Suprapubic skin (tissue), 4 donors: ENCODE data around the gene TMEM135. TPM values are rescaled to one million over a fixed set of nuclear protein-coding genes. Genes with fewer than 3 reads are reported as not detected.
A peak's percentile ranks its signal among the peaks of the same experiment; 100 is the strongest.

Experiments
- DNase-seq, 2 donors: peaks; one replicate each; pipeline ENCODE4 v3.0.0-alpha.2; 2019; ENCODE audit warnings: low spot score in 2 of 2
- H3K27ac ChIP-seq: fragments of 200-600 bp; sonication (generic); one replicate; pipeline ENCODE4 v1.5.1; 2019
- H3K27me3 ChIP-seq: fragments of 200-600 bp; sonication (generic); one replicate; pipeline ENCODE4 v1.5.1; 2019
- H3K36me3 ChIP-seq: fragments of 200-600 bp; sonication (generic); one replicate; pipeline ENCODE4 v1.5.1; 2019
- H3K4me1 ChIP-seq: fragments of 200-600 bp; sonication (generic); one replicate; pipeline ENCODE4 v1.5.1; 2019
- H3K4me3 ChIP-seq: fragments of 200-600 bp; sonication (generic); one replicate; pipeline ENCODE4 v1.5.1; 2019; ENCODE audit warnings: mild to moderate bottlenecking
- H3K9me3 ChIP-seq: fragments of 200-600 bp; sonication (generic); one replicate; pipeline ENCODE4 v1.5.1; 2019
- EP300 ChIP-seq: sonication (generic); formaldehyde crosslinking; IDR thresholded peaks from one replicate; pipeline ENCODE4 v1.6.1; 2017; ENCODE audit warnings: antibody characterized with exemption
- POLR2A ChIP-seq, 2 donors: fragments of 450-650 bp; IDR thresholded peaks; one replicate each; pipeline ENCODE4 v1.6.1; 2017; ENCODE audit warnings: antibody characterized with exemption in 2 of 2, mild to moderate bottlenecking in 2 of 2, moderate library complexity in 2 of 2
- POLR2AphosphoS5 ChIP-seq, 3 donors: sonication (generic); formaldehyde crosslinking; IDR thresholded peaks; one replicate each; pipeline ENCODE4 v1.6.1; 2017; ENCODE audit warnings: antibody characterized with exemption in 3 of 3
- WGBS: methylation state at CpG from one replicate; pipeline ENCODE4 v1.1.5; 2018; 5-methylcytosine and 5-hydroxymethylcytosine counted together
- total RNA-seq, 4 donors: library from RNA; depleted of rRNA; stranded (reverse); fragments of >200 nt; gene quantifications; one replicate each; pipeline ENCODE4 v1.1.0, GENCODE V29; 2016
- TF ChIP-seq, protein P1 (sequence below), 2 donors: fragments of 200-600 bp in 1 of 2; fragments of 450-650 bp in 1 of 2; sonication (generic) in 1 of 2; IDR thresholded peaks; one replicate each; pipeline ENCODE4 v1.5.1; 2016 to 2019; ENCODE audit warnings: antibody characterized with exemption in 2 of 2, mild to moderate bottlenecking in 1 of 2, moderate library complexity in 1 of 2

TMEM135 gene
- total RNA-seq, 4 donors from 2014 or later, result 5.8 to 22.3 (median 11.0) TPM

DNA sequence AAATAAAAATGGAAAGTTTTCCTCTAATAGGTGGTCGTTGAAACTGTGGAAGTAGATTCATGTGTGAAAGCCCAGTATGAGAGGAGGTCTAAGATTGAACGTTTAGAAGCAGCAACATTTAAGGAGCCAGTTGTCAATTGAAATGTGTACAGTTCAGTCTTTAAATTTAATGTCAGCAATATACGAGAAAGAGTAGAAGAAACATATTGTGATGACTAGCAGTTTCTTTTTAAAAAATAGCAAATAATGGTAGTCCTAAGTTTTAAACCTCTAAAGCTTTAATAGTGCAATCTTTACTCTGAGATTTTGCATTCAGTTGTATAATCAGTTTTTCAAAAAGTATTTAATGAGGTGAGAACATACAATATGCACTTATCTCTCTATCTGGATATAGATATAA lies 44.9 kb downstream of the TMEM135 start:
- no peak overlapping the region for H3K27ac ChIP-seq
- TF ChIP-seq EP300 (no peak), POLR2A (IDR thresholded peaks at IDR 0.05) (no peak), POLR2AphosphoS5 (IDR thresholded peaks at IDR 0.05) (no peak)
- TF ChIP-seq, protein P1, sequence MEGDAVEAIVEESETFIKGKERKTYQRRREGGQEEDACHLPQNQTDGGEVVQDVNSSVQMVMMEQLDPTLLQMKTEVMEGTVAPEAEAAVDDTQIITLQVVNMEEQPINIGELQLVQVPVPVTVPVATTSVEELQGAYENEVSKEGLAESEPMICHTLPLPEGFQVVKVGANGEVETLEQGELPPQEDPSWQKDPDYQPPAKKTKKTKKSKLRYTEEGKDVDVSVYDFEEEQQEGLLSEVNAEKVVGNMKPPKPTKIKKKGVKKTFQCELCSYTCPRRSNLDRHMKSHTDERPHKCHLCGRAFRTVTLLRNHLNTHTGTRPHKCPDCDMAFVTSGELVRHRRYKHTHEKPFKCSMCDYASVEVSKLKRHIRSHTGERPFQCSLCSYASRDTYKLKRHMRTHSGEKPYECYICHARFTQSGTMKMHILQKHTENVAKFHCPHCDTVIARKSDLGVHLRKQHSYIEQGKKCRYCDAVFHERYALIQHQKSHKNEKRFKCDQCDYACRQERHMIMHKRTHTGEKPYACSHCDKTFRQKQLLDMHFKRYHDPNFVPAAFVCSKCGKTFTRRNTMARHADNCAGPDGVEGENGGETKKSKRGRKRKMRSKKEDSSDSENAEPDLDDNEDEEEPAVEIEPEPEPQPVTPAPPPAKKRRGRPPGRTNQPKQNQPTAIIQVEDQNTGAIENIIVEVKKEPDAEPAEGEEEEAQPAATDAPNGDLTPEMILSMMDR (IDR thresholded peaks at IDR 0.05), result no peak
- no peaks in the 10 kb centered on the region for H3K36me3 ChIP-seq
- H3K27me3 ChIP-seq, result no peaks in the 10 kb centered on the region
- 72% methylated on average over 3 of the region's 3 CpGs for WGBS
- no peak overlapping the region for H3K4me3 ChIP-seq
- no peaks in the 10 kb centered on the region for H3K9me3 ChIP-seq
- no peaks in the 10 kb centered on the region for H3K4me1 ChIP-seq
- no peak for DNase-seq

DNA sequence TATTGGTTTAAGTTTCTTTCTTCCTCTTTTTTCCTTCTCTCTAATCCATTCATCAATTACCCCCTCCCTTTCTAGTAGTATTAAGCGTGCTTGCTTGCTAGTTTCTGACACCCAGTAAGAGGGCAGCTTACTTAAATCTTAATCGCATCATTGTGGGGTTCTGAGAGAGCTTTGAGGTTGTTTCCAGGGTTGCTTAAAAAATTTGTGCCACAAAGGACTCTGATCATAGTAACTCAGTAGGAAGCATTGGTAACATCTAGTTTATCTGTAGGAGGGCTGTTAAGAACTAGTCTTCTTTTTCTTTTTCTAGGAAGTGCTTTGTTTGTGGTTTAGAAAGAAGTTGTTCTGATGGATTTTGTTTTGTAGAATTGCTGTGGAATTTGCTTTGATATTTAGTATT lies 45.3 kb downstream of the TMEM135 start:
- no peak overlapping the region for H3K27ac ChIP-seq
- 82% methylated on average over 2 of the region's 2 CpGs for WGBS
- DNase-seq, result no peak

GRCh38 chr11:87092159-87092558 lies 54.4 kb downstream of the TMEM135 start:
- H3K9me3 ChIP-seq, result peaks cover 4% of the 10 kb centered on the region
- WGBS, result 98% methylated on average over 2 of the region's 2 CpGs
- H3K4me3 ChIP-seq, result no peak overlapping the region
- peaks cover 19% of the 10 kb centered on the region for H3K36me3 ChIP-seq
- no peak overlapping the region for H3K27ac ChIP-seq
- TF ChIP-seq POLR2A (IDR thresholded peaks at IDR 0.05) (no peak), POLR2AphosphoS5 (IDR thresholded peaks at IDR 0.05) (no peak), EP300 (no peak)
- TF ChIP-seq, protein P1 (IDR thresholded peaks at IDR 0.05), result no peak
- no peak for DNase-seq
- no peaks in the 10 kb centered on the region for H3K4me1 ChIP-seq
- no peaks in the 10 kb centered on the region for H3K27me3 ChIP-seq

More for the DNA sequence above, 45.3 kb downstream of the TMEM135 start:
- no peaks in the 10 kb centered on the region for H3K27me3 ChIP-seq
- H3K4me3 ChIP-seq, result no peak overlapping the region
- TF ChIP-seq POLR2A (IDR thresholded peaks at IDR 0.05) (no peak), POLR2AphosphoS5 (IDR thresholded peaks at IDR 0.05) (no peak), EP300 (no peak)
- TF ChIP-seq, protein P1 (IDR thresholded peaks at IDR 0.05), result no peak
- H3K36me3 ChIP-seq, result no peaks in the 10 kb centered on the region
- no peaks in the 10 kb centered on the region for H3K9me3 ChIP-seq
- no peaks in the 10 kb centered on the region for H3K4me1 ChIP-seq

DNA sequence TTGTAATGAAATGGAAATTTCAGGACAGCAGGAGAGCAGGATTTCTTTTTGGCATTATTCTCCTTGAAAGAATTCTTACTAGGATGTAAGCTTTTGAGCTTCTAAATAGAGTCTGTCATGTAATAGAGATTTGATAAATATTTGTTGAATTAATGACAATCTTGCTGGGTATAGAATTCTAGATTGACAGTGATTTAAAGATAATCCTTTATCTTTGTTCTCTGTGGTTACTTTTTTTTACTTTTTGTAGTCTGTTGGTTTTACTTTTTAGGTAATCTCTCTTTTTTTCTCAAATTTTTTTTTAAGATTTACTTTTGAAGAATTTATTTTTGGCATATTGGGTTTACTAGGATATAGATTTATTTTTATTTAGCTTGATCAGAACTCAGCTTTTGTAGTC lies 54.8 kb downstream of the TMEM135 start:
- no peak for TF ChIP-seq EP300
- no peak for TF ChIP-seq POLR2A (IDR thresholded peaks at IDR 0.05)
- TF ChIP-seq, protein P1 (IDR thresholded peaks at IDR 0.05), result no peak
- no peak for TF ChIP-seq POLR2AphosphoS5 (IDR thresholded peaks at IDR 0.05)
- peaks cover 4% of the 10 kb centered on the region for H3K9me3 ChIP-seq

DNA sequence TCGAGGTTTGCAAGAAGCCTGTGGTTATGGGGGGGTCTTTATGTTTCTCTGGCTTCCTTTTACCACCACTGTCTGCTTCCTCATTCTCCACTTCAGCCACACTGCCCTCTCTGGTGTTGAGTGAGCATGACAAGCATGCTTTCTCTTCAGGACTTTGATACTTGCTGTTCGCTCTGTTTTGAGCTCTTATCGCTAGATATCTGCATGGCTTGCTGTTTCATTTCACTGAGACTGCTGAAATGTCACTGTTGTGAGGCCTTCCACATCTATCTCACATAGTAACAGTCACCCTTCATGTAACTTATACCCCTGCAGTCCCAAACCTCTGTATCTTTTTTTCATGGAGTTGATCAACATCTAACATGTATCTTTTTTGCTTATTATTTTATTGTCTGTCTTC lies 59.8 kb downstream of the TMEM135 start:
- H3K27me3 ChIP-seq, result no peaks in the 10 kb centered on the region
- H3K27ac ChIP-seq, result no peak overlapping the region
- no peaks in the 10 kb centered on the region for H3K4me1 ChIP-seq
- H3K36me3 ChIP-seq, result peaks cover 19% of the 10 kb centered on the region
- TF ChIP-seq, protein P1 (IDR thresholded peaks at IDR 0.05), result peak in 1 of 2 donors; percentile 48
- TF ChIP-seq EP300, result no peak
- WGBS, result 76% methylated on average over 3 of the region's 3 CpGs
- DNase-seq, result no peak
- H3K4me3 ChIP-seq, result no peak overlapping the region
- H3K9me3 ChIP-seq, result peaks cover 4% of the 10 kb centered on the region

More for the DNA sequence above, 54.8 kb downstream of the TMEM135 start:
- H3K27ac ChIP-seq, result no peak overlapping the region
- H3K4me1 ChIP-seq, result no peaks in the 10 kb centered on the region
- DNase-seq, result no peak
- no peak overlapping the region for H3K4me3 ChIP-seq
- H3K27me3 ChIP-seq, result no peaks in the 10 kb centered on the region
- H3K36me3 ChIP-seq, result peaks cover 19% of the 10 kb centered on the region
